ENCODE results near the gene MTHFD2L.

The MTHFD2L gene

GRCh38 chr4:74157561-74158465 lies at the start of gene MTHFD2L:
Gene MTHFD2L (plus strand): TSS chr4:74158118. CDS start chr4:74158139, 21 bp downstream.
- peak within 1 kb of the TSS; percentile 96 for H3K27ac Mint-ChIP-seq
- no peaks in the 10 kb centered on the region for H3K9me3 Mint-ChIP-seq
- peaks cover 7 to 8% of the 10 kb centered on the region in 2 donors for H3K36me3 Mint-ChIP-seq
- DNase-seq (peak; percentile 86), ATAC-seq (replicated peaks) (peak; percentile 96)
- H3K27me3 Mint-ChIP-seq: peaks cover 0 to 8% of the 10 kb centered on the region in 2 donors
- H3K4me1 Mint-ChIP-seq: peaks cover 3 to 24% of the 10 kb centered on the region in 2 donors
- H3K4me3 Mint-ChIP-seq: peak within 1 kb of the TSS; percentile 94 to 97

GRCh38 chr4:74108457-74109115 lies 49.3 kb upstream of the MTHFD2L start:
- H3K4me1 Mint-ChIP-seq: no peaks in the 10 kb centered on the region
- no peak overlapping the region for H3K27ac Mint-ChIP-seq
- no peak overlapping the region for H3K4me3 Mint-ChIP-seq
- peaks cover 8 to 13% of the 10 kb centered on the region in 2 donors for H3K27me3 Mint-ChIP-seq
- DNase-seq (no peak), ATAC-seq (replicated peaks) (no peak)
- no peaks in the 10 kb centered on the region for H3K36me3 Mint-ChIP-seq
- H3K9me3 Mint-ChIP-seq: no peaks in the 10 kb centered on the region

- H3K4me3 Mint-ChIP-seq: no peak overlapping the region
- DNase-seq: no peak
- no peak for ATAC-seq (replicated peaks)
Measured at GRCh38 chr4:74109116-74109869, 48.6 kb upstream of the MTHFD2L start.

GRCh38 chr4:74109870-74110605 lies 47.9 kb upstream of the MTHFD2L start:
- H3K4me3 Mint-ChIP-seq: no peak overlapping the region
- no peaks in the 10 kb centered on the region for H3K4me1 Mint-ChIP-seq
- no peaks in the 10 kb centered on the region for H3K9me3 Mint-ChIP-seq
- peaks cover 8 to 13% of the 10 kb centered on the region in 2 donors for H3K27me3 Mint-ChIP-seq
- no peak overlapping the region for H3K27ac Mint-ChIP-seq
- DNase-seq (no peak), ATAC-seq (replicated peaks) (no peak)
- H3K36me3 Mint-ChIP-seq: no peaks in the 10 kb centered on the region

More at GRCh38 chr4:74109116-74109869, 48.6 kb upstream of the MTHFD2L start:
- no peak overlapping the region for H3K27ac Mint-ChIP-seq
- peaks cover 8 to 13% of the 10 kb centered on the region in 2 donors for H3K27me3 Mint-ChIP-seq
- no peaks in the 10 kb centered on the region for H3K36me3 Mint-ChIP-seq
- H3K4me1 Mint-ChIP-seq: no peaks in the 10 kb centered on the region
- H3K9me3 Mint-ChIP-seq: no peaks in the 10 kb centered on the region

GRCh38 chr4:74110670-74111069 lies 47.2 kb upstream of the MTHFD2L start:
- H3K36me3 Mint-ChIP-seq: no peaks in the 10 kb centered on the region
- H3K4me3 Mint-ChIP-seq: no peak overlapping the region
- H3K9me3 Mint-ChIP-seq: no peaks in the 10 kb centered on the region
- ATAC-seq (replicated peaks): no peak
- H3K27me3 Mint-ChIP-seq: peaks cover 6 to 12% of the 10 kb centered on the region in 2 donors
- H3K4me1 Mint-ChIP-seq: no peaks in the 10 kb centered on the region
- no peak overlapping the region for H3K27ac Mint-ChIP-seq
- no peak for DNase-seq

- DNase-seq: no peak
- no peak overlapping the region for H3K4me3 Mint-ChIP-seq
- no peaks in the 10 kb centered on the region for H3K9me3 Mint-ChIP-seq
- no peak for ATAC-seq (replicated peaks)
- H3K36me3 Mint-ChIP-seq: no peaks in the 10 kb centered on the region
- no peak overlapping the region for H3K27ac Mint-ChIP-seq
- peaks cover 0 to 5% of the 10 kb centered on the region in 2 donors for H3K27me3 Mint-ChIP-seq
- no peaks in the 10 kb centered on the region for H3K4me1 Mint-ChIP-seq
Measured at GRCh38 chr4:74111306-74111975, 46.5 kb upstream of the MTHFD2L start.

GRCh38 chr4:74111990-74112389 lies 45.9 kb upstream of the MTHFD2L start:
- ATAC-seq (replicated peaks): no peak
- Mint-ChIP-seq H3K4me3 (no peak overlapping the region), H3K27ac (no peak overlapping the region), H3K36me3 (no peaks in the 10 kb centered on the region), H3K4me1 (no peaks in the 10 kb centered on the region), H3K9me3 (no peaks in the 10 kb centered on the region), H3K27me3 (peaks cover 0 to 5% of the 10 kb centered on the region in 2 donors)
- DNase-seq: no peak

- no peaks in the 10 kb centered on the region for H3K9me3 Mint-ChIP-seq
- H3K27me3 Mint-ChIP-seq: peaks cover 0 to 5% of the 10 kb centered on the region in 2 donors
- no peak overlapping the region for H3K27ac Mint-ChIP-seq
- H3K36me3 Mint-ChIP-seq: no peaks in the 10 kb centered on the region
- no peak for DNase-seq
- no peak for ATAC-seq (replicated peaks)
- no peaks in the 10 kb centered on the region for H3K4me1 Mint-ChIP-seq
- no peak overlapping the region for H3K4me3 Mint-ChIP-seq
Measured at GRCh38 chr4:74112399-74113105, 45.4 kb upstream of the MTHFD2L start.

- peaks cover 0 to 5% of the 10 kb centered on the region in 2 donors for H3K27me3 Mint-ChIP-seq
- ATAC-seq (replicated peaks) (no peak), DNase-seq (no peak)
- no peak overlapping the region for H3K27ac Mint-ChIP-seq
- H3K4me3 Mint-ChIP-seq: no peak overlapping the region
- H3K36me3 Mint-ChIP-seq: no peaks in the 10 kb centered on the region
- H3K9me3 Mint-ChIP-seq: no peaks in the 10 kb centered on the region
- H3K4me1 Mint-ChIP-seq: no peaks in the 10 kb centered on the region
Measured at GRCh38 chr4:74114234-74114633, 43.7 kb upstream of the MTHFD2L start.

- Mint-ChIP-seq H3K27ac (no peak overlapping the region), H3K36me3 (no peaks in the 10 kb centered on the region), H3K27me3 (peaks cover 0 to 11% of the 10 kb centered on the region in 2 donors), H3K4me1 (no peaks in the 10 kb centered on the region), H3K4me3 (no peak overlapping the region), H3K9me3 (peaks cover 1 to 2% of the 10 kb centered on the region in 2 donors)
- DNase-seq (no peak), ATAC-seq (replicated peaks) (no peak)
Measured at GRCh38 chr4:74117024-74117534, 40.8 kb upstream of the MTHFD2L start.

GRCh38 chr4:74118600-74119338 lies 39.1 kb upstream of the MTHFD2L start:
- no peaks in the 10 kb centered on the region for H3K4me1 Mint-ChIP-seq
- no peak for DNase-seq

GRCh38 chr4:74120086-74120485 lies 37.8 kb upstream of the MTHFD2L start:
- Mint-ChIP-seq H3K4me1 (no peaks in the 10 kb centered on the region), H3K4me3 (no peak overlapping the region), H3K27ac (no peak overlapping the region), H3K36me3 (no peaks in the 10 kb centered on the region), H3K27me3 (peaks cover 0 to 6% of the 10 kb centered on the region in 2 donors), H3K9me3 (peaks cover 4% of the 10 kb centered on the region in 2 donors)
- DNase-seq: no peak
- no peak for ATAC-seq (replicated peaks)

More at GRCh38 chr4:74118600-74119338, 39.1 kb upstream of the MTHFD2L start:
- Mint-ChIP-seq H3K27ac (no peak overlapping the region), H3K36me3 (no peaks in the 10 kb centered on the region), H3K27me3 (peaks cover 0 to 6% of the 10 kb centered on the region in 2 donors), H3K4me3 (no peak overlapping the region), H3K9me3 (peaks cover 4% of the 10 kb centered on the region in 2 donors)
- no peak for ATAC-seq (replicated peaks)

All from stimulated activated naive B cell treated with anti-CD40 and anti-IgM and Interleukin-4, amounts not matched to agents 10 μg/mL and 1 μg/mL and 100 μg/mL, for 72 hours (primary cell).